Pulmonary artery endothelial cell (primary cell): Measurements from ENCODE around the gene FOXC1. TPM values are rescaled to one million over a fixed set of nuclear protein-coding genes. Genes with fewer than 3 reads are reported as not detected.

Experiments used
- DNase-seq: peaks from one replicate; pipeline ENCODE4 v3.0.0-alpha.2; 2011; ENCODE audit warnings: low read depth, low spot score
- total RNA-seq: library from RNA; depleted of rRNA; stranded (reverse); fragments of >200 nt; gene quantifications from 2 replicates; pipeline ENCODE4 v1.2.3, GENCODE V29; 2014

FOXC1 gene
- total RNA-seq, 1 donor from 2014 or later = 13.8 TPM

DNA sequence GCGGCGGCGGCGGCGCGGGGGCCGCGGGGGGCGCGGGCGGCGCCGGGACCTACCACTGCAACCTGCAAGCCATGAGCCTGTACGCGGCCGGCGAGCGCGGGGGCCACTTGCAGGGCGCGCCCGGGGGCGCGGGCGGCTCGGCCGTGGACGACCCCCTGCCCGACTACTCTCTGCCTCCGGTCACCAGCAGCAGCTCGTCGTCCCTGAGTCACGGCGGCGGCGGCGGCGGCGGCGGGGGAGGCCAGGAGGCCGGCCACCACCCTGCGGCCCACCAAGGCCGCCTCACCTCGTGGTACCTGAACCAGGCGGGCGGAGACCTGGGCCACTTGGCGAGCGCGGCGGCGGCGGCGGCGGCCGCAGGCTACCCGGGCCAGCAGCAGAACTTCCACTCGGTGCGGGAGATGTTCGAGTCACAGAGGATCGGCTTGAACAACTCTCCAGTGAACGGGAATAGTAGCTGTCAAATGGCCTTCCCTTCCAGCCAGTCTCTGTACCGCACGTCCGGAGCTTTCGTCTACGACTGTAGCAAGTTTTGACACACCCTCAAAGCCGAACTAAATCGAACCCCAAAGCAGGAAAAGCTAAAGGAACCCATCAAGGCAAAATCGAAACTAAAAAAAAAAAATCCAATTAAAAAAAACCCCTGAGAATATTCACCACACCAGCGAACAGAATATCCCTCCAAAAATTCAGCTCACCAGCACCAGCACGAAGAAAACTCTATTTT is 2.0 kb downstream of the FOXC1 start:
- no peak for DNase-seq

DNA sequence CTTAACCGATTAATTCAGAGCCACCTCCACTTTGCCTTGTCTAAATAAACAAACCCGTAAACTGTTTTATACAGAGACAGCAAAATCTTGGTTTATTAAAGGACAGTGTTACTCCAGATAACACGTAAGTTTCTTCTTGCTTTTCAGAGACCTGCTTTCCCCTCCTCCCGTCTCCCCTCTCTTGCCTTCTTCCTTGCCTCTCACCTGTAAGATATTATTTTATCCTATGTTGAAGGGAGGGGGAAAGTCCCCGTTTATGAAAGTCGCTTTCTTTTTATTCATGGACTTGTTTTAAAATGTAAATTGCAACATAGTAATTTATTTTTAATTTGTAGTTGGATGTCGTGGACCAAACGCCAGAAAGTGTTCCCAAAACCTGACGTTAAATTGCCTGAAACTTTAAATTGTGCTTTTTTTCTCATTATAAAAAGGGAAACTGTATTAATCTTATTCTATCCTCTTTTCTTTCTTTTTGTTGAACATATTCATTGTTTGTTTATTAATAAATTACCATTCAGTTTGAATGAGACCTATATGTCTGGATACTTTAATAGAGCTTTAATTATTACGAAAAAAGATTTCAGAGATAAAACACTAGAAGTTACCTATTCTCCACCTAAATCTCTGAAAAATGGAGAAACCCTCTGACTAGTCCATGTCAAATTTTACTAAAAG is 2.7 kb downstream of the FOXC1 start:
- no peak for DNase-seq

DNA sequence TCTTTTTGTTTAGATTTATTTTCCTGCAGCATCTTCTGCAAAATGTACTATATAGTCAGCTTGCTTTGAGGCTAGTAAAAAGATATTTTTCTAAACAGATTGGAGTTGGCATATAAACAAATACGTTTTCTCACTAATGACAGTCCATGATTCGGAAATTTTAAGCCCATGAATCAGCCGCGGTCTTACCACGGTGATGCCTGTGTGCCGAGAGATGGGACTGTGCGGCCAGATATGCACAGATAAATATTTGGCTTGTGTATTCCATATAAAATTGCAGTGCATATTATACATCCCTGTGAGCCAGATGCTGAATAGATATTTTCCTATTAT is 3.2 kb downstream of the FOXC1 start:
- DNase-seq = no peak

DNA sequence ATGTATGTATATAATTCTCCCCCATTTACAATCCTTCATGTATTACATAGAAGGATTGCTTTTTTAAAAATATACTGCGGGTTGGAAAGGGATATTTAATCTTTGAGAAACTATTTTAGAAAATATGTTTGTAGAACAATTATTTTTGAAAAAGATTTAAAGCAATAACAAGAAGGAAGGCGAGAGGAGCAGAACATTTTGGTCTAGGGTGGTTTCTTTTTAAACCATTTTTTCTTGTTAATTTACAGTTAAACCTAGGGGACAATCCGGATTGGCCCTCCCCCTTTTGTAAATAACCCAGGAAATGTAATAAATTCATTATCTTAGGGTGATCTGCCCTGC is 3.6 kb downstream of the FOXC1 start:
- DNase-seq = no peak

DNA sequence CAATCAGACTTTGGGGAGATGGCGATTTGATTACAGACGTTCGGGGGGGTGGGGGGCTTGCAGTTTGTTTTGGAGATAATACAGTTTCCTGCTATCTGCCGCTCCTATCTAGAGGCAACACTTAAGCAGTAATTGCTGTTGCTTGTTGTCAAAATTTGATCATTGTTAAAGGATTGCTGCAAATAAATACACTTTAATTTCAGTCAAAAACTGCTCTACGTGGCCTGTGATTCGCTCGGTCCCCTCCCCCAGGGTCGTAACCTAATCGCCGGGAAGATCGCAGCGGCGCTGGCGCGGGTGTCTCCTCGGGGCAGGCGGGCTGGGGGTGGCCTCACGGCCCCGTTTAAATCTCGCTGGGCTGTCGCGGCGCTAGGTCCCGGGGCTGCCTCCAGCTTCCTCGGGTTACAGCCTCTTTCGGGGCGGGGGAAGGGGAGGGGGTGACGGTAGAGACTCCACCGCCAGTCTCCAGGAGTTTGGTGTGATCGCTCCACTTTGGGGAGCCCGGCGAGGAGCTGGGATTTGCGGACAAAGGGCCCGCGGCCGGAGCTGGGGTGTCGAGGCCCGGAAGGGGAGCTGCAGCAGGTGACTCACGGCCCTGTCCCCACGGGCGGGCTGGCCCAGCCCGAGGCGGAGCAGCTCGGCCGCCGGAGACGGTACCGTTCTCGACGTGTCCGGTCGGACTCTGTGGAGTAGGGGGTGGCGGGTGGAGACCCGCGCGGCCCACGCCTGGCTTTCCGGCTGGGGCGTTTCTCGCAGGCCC is 4.2 kb downstream of the FOXC1 start:
- no peak for DNase-seq

DNA sequence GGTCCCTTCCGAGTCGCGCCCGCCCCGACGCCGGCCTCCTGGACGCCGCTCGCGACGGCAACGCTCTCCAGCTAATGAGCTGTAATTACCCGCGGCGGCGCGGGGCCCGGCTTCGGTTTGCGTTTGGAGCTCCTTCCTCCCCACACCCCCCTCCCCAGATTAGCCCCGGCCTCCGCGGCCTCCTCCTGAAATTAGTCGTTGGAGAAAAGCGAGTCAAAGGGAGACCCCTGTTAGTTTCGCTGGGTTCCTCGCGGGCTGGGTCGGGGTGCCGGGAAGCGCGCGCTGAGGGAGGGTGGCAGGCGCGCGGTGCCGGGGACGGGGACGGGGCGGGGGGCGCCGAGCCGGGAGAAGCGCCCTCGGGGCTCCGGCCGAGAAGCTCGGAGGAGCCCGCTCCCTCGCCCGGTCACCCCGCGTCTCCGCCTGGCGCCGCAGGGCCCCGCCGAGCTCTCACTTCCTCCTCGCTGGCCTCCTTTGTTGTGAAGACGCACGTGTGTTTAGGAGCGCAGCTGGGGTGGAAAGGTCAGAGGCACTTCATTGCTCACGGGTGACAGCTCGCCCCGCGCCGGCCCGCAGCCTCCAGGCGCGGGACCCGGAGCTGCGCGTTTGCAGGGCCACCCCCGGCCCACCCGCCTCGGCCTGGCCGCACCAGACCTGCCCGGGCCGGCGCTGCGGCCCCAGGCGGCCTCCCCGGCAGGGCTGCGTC is 4.9 kb downstream of the FOXC1 start:
- no peak for DNase-seq

DNA sequence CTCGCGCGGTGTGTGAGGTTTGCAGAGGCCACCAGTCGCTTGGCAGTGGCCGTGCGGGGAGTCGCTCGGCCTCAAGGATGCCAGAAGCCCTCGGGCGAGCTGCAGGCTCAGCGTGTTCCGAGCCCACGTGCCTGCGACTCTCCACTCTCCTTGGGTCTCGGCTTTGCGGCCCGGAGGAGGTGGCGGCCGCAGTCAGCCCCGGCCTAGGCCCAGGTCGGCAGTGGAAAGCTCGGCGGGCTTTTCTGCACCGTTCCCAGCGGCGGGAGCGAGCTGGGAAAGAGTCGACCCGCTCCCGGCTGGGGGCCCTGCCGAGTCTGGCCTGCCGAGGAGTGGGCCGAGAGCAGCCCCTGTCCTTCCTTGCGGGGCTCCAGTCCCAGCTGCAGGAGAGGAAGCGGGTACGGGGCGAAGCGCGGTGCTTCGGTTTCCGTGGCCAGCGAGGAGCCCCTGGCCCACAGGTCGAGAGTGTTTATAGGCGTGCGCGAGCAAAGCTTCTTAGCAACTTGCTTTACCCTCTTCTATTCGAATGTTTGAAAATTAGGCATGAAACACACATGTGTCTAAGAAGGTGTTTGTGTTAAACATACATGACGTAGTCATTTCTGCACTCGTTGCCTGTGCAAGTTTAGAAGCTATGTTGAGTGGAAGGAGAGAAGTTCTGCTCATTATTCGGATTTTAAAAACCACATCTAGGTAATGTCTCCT is 5.6 kb downstream of the FOXC1 start:
- no peak for DNase-seq

DNA sequence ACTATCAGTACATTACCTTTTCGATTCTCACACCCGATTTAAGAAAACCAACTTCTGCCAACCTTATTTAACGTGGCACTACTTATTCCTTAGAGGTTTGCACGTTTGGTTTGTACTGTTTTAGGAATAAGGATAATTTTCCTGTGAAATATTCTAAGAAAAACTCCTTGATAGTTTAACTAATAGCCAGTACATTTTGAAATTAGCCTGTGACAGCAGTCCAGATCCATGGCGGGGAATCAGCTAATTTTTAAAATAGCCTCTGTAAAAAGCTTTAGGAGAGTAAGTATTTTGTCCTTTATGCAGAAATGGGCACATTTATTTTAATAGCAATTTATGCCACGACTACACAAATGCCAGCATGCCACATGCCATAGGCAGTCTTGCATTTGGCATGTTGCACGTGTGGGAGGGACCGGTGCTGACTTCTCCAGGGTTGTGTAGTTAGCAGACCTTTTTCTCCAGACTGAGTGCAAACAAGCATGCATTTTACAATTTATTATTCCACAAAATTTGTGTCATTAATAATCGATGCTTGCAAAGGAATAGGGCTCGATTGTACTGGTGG is 6.2 kb downstream of the FOXC1 start:
- DNase-seq = no peak

DNA sequence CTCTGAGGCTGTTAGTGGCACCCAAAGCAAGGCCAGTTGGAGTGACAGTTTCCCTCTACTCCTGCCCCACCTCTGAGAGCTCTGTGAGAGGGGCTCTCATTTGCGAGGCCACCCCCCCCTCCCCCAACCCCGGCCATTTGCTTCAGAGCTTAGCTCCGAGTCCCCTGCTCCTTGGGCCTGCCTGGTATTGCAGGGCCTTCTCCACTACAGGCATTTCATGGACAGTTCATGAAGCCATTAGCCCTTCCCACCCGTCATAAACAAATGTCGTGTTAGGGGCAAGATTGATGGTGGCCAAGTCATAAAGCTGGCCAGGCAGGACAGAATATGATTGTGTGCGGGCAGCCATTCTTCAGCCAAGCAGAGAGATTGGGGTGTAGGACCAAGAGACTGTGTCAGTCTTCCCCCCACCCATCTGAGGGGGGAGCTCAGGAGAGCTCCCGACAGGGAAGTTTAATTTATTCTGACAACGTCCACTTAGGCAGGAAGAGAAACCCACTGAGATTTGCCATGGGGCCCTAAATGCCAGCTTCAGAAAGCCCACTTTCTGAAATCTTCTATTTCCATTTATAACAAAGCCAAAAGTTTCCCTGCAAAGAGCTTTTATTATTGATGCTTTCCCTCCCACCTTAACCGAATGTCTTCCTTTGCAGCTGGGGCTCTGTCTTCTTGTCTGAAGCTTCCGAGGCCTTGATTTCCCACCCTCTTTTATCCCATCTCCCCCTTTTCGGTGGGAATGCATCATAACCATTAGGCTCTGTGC is 7.2 kb downstream of the FOXC1 start:
- no peak for DNase-seq

DNA sequence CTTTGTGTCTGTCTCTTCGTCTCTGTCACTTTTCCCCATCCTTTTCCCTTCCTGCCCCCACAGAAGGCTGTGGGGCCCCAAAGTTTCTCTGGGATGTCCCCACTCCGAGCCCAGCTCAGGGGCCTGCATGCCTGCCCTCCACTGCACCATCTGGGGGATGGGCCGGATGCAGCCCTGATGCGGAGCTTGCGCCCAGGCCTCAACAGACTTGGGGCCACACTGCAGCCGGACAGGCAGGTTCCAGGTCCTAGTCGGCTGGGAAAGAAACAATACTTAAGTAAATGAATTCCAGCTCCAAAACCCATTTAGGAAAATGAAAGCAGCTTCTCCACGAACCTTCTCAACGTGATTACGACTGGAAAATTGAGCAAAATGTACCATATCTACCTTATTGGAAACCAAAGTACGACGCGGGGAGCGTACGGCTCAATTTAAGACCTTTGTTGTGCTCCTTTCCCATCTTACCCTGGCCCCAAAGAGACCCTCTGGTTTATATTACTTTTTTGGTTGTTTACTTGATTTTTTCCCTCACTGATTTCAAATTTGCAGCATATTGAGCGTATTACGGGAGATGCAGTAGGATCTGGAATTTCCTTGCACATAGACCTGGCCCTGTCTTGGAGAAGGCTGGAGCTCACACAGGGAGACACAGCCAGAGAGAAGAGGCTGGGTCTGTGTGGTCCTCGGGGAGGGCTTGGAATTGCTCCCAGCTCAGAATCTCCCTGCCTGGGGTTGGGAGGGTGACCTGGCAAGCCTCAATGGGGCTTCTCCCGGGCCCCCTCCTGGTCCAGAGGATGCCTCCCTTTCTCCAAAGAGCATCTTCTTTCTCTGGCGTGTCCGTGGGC is 8.0 kb downstream of the FOXC1 start:
- DNase-seq = no peak

DNA sequence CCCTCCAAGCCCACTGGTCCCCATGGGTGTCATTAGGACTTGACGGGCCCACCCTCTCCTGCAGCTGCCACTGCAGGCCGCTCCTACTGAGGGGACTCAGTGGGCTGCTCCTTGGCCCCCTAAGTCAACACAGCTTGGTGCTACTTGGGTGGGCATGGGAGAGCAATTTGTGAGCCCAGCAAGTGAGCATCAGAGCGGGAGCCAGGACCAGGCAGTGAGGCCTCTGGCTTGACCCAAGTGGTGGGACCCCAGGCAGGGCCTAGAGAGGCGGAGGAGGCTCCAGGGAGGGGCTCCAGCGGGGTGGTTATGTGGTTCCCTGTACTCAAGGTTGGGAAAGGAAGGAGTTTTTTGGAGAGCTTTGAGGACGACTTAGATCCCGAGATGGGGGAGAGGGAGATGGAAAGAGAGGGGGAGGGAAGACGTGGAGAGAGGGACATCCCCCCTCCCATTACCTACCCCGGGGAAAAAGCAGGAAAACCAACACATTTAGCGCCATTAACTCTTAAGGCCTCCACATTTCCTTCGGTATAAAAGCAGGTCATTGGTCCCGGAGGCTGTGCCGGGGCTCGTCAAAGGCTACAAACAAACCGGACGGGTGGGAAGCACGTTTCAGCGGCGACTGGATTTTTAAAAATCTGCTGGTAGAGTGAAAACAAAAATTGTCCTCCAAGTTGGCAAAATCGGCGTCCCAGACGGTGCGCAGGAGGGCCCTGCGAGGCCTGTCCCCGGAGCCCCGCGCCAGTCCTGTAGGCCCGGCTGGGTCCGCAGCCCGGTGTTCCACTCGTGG is 8.8 kb downstream of the FOXC1 start:
- no peak for DNase-seq

DNA sequence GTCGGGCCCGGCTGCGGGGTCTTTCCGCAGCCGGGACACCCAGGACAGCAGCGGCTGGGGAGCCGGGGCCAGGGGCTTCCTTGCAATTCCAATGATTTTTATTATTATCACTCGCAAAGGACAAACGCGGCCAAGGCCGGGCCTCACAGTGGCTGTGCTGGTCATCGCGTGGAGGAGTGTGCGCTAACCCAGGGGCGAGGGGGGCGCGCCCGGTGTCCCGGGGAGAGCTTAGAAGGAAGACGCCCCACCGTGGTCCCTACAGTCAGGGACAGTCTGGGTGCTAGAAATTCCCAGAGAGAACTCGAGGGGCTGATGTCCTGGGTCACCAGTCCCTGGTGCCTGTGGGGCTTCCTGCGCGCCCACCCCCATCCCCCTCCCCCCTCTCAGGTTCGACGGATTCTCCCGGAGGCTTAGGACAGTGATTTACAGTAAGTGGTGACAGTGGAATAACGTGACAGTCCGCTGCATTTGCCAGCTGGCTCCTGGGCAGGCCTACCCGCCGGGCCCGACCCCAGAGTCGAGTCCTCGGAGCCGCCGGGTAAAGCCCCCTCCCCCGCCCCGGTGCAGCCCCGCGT is 9.5 kb downstream of the FOXC1 start:
- no peak for DNase-seq

DNA sequence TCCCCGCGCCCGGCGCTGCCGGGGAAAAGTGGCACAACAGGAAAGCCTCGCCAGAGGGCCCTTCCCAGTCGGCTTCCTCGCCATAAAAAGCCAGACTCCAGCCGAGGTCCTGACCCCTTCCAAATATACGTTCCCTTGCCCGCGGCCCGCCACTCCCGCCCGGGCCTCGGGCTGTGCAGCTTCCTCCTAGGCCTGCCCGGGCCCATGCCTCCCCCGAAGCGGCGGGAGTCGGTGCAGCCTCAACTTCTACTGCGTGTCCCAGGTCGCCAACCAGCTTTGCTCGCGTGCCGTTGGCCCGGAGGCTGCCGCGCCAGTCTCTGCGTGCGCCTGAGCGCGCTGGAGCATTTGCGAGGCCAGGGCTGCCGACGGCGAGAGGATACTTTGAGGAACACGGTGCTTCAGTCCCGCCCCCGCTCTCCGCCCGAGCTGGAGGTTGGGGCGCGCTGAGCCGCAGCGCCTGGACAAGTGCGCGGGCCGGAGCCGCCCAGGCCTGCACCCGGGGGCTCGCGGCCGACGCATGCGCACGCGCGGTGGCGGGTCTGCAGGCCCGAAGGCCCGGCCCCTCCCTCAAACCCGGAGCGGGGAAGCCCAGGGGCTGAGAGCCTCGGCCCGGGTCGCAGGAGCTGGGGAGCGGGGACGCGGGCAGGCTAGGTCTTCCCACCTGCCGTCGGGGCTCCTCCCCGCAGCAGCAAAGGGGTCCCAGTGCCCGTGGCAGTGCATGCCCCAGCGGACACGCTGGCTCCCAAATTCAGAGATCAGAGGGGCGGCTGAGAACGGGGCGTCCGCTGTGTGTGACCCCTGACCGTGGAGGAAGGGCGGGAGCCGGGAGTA is 10.2 kb downstream of the FOXC1 start:
- no peak for DNase-seq

DNA sequence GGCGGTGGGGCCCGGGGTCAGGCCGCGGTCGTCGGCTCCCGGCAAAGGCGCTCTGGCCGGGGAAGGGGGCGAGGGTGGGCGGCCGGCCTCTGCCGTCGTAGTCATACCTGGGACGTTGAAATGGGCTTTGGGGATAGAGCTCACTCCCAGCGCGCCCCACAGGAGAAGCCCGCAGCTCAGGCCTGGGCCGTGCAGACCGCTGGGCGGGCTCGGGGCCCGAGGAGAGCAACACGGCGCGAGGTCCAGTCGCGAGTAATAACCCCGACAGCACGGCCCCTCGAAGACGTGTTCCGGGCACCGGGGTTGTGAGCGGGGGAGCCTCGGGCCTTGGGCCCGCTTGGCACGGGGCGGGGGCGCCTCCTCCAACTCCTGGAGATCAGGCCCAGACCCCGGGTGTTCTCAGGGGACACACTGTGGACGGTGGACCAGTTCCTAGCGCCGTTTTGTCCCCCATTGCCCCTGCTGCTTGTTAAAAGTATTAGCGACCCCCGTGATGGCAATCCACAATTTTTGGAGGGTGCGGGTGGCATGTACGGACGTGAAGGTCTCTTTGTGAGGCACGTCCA is 10.9 kb downstream of the FOXC1 start:
- DNase-seq = no peak

DNA sequence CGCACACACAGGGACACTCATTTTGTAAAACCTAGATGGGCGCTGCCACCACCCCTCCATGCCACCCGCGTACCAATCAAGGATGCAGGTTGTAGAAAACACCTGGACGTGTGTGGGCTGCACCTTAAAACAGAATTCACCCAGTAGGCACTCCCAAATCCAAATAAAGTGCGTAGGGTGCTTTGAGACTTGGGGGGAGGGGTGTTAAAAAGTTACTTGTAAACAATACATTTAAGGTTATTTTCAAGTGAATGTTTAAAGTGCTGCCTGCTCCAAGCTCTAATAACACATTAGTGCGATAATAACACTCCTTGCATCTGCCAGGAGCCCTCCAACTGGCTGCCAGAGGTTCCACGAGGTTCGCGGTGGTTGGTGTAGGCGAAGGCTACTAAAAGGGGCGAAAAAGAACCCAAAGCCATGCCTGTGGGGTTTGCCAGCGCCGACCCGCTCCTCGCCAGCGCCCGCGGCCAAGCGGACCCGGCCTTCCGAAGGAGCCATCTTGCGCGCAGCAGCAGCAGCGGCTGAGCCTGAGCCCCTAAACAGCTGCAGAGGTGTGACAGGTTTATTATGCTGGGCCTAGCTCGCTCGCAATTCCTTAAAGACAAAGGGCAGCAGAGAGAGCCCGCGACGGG is 11.5 kb downstream of the FOXC1 start:
- no peak for DNase-seq

DNA sequence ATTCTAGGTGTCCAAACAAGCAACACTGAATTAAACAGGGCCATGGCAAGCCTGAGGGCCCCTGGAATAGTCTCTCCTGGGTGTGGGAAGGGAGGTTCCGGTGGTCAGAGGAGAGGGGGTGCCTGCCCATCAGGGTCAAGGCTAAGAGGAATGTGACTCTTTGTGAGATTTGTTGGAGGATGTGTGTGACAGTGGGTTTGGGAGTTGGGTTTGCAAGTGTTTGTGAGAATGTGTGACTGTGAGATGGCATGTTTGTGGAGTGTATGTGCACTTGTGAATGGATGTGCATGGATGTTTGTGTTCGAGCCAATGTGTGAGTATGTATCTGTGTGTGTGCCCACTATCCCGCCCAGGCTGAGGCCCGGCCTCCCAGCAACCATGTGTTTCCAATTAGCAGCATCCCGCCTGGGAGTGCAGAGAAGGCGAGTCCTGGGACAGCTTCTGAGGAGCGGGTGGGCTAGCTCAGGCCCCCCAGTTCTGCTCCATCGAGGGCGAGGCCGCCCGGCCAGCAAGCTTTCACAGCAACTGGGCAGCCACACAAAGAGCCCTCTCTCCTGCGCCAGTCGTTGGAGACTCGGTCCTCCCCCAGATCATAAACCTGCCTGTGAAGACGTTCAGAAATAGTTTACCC is 12.6 kb downstream of the FOXC1 start:
- no peak for DNase-seq
